Erythroblast (primary cell): ENCODE results near the gene RASD2.

Source experiments
- GATA1 ChIP-seq: IDR thresholded peaks from 2 replicates; pipeline ENCODE4 v1.6.1; 2011; ENCODE audit warnings: low read depth, mild to moderate bottlenecking, control low read depth, low read length, moderate library complexity
- POLR2A ChIP-seq: IDR thresholded peaks from 2 replicates; pipeline ENCODE4 v1.6.1; 2011; ENCODE audit warnings: mild to moderate bottlenecking, low read length

DNA sequence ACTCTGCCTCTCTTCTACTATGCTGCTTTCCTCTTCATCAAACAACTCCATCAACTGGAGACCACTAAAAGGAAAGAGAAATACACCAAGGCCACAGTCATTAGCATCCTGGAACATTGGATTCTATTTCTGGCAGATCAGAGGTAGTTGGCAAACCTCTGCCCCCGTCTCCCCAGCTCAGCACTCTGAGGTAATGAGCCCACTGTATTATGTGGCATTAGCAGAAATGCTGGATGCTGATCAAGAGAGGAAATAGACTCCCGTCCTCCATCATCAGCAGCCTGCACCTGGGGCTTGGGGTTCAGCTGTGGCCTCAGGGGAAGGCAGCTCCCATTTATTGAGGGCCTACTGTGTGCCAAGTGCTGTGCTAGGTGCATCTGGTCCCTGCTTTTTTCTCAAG, 9.0 kb upstream of the RASD2 start:
- TF ChIP-seq POLR2A (no peak), GATA1 (no peak)
